IPS DF 6.9 (cell line): ENCODE data around the gene ACTMAP.
"Not testable (repeated sequence)": the region's sequence is repeated elsewhere in the genome, so short reads cannot be mapped to it uniquely, and the experiment has no call there.

Experiments used
- DNase-seq: peaks from one replicate; pipeline ENCODE4 v3.0.0-alpha.2; 2013; ENCODE audit warnings: low read depth, low spot score
- H3K27ac ChIP-seq: one replicate; pipeline ENCODE4 v1.5.1; 2013; ENCODE audit warnings: low read length, control low read depth
- H3K27me3 ChIP-seq: 2 replicates; pipeline ENCODE4 v1.6.1; 2013; ENCODE audit warnings: mild to moderate bottlenecking, low read length; ENCODE audit not compliant: control insufficient read depth, insufficient read depth
- H3K36me3 ChIP-seq: 2 replicates; pipeline ENCODE4 v1.6.1; 2013; ENCODE audit warnings: low read length; ENCODE audit not compliant: control insufficient read depth, insufficient read depth
- H3K4me1 ChIP-seq: 2 replicates; pipeline ENCODE4 v1.6.1; 2013; ENCODE audit warnings: low read length; ENCODE audit not compliant: control insufficient read depth, insufficient read depth
- H3K4me3 ChIP-seq: 2 replicates; pipeline ENCODE4 v1.5.1; 2013; ENCODE audit warnings: mild to moderate bottlenecking, low read length
- H3K9me3 ChIP-seq: 2 replicates; pipeline ENCODE4 v1.6.1; 2013; ENCODE audit warnings: low read length, inconsistent platforms; ENCODE audit not compliant: control insufficient read depth, insufficient read depth
- WGBS: extraction: QIAGEN DNeasy Blood & Tissue Kit; methylation state at CpG from one replicate; pipeline ENCODE4 v1.1.7; 2013; ENCODE audit warnings: mixed read lengths, missing lambda C conversion rate; ENCODE audit not compliant: insufficient read length, insufficient coverage; 5-methylcytosine and 5-hydroxymethylcytosine counted together

The ACTMAP gene

DNA sequence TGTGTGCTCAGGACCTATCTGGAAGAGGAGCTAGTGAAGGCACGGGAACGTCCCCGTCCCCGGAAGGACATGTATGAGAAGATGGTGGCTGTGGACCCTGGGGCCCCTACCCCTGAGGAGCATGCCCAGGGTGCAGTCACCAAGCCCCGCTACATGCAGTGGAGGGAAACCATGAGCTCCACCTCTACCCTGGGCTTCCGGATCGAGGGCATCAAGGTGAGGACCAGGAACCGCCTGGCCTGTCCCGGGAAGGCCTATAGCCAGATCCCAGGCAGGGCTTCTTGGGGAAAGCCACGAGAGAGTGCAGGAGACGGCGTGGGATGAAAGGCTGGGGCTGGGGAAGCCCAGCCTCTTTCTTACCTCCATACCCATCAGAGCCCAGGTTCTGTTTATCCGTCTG, 17.1 kb downstream of the ACTMAP start:
- WGBS = no CpG with 5 or more reads among the region's 13 CpGs
- no peak overlapping the region for H3K27ac ChIP-seq
- H3K9me3 ChIP-seq = no peaks in the 10 kb centered on the region
- H3K36me3 ChIP-seq = 0 out of 2 replicates have a peak, but pooled peaks cover 3% of the 10 kb centered on the region
- H3K4me3 ChIP-seq = no peak overlapping the region
- no peaks in the 10 kb centered on the region for H3K27me3 ChIP-seq
- no peak for DNase-seq
- H3K4me1 ChIP-seq = no peaks in the 10 kb centered on the region

DNA sequence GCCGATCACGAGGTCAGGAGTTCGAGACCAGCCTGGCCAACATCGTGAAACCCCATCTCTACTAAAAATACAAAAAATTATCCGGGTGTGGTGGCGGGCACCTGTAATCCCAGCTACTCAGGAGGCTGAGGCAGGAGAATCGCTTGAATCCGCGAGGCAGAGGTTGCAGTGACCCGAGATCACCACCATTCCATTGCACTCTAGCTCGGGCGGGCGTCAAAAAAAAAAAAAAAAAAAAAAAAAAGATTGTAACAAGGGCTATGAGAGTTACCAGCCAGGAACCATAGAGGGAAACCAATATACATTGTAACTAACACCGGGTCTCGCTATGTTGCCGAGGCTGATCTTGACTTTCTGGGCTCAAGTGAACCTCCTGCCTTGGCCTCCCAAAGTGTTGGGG, 18.0 kb downstream of the ACTMAP start:
- not testable (repeated sequence) for H3K36me3 ChIP-seq, H3K27me3 ChIP-seq, H3K9me3 ChIP-seq, DNase-seq, H3K4me3 ChIP-seq, H3K27ac ChIP-seq, H3K4me1 ChIP-seq
- no CpG with 5 or more reads among the region's 16 CpGs for WGBS

DNA sequence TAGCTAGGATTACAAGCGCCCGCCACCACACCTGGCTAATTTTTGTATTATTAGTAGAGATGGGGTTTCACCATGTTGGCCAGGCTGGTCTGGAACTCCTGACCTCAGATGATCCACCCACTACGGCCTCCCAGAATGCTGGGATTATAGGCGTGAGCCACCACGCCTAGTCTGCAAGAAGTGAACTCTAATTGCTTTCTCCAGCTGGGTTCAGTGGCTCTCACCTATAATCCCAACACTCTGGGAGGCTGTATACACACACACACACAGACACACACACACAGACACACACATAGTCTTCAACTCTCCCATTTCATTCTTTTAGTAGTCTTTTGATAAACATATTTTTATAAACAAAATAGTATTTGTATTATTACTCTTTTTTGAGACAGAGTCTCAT, 20.2 kb downstream of the ACTMAP start:
- H3K4me3 ChIP-seq, H3K9me3 ChIP-seq, H3K27ac ChIP-seq, H3K4me1 ChIP-seq, H3K36me3 ChIP-seq, H3K27me3 ChIP-seq, DNase-seq: not testable (repeated sequence)
- no CpG with 5 or more reads among the region's 5 CpGs for WGBS

DNA sequence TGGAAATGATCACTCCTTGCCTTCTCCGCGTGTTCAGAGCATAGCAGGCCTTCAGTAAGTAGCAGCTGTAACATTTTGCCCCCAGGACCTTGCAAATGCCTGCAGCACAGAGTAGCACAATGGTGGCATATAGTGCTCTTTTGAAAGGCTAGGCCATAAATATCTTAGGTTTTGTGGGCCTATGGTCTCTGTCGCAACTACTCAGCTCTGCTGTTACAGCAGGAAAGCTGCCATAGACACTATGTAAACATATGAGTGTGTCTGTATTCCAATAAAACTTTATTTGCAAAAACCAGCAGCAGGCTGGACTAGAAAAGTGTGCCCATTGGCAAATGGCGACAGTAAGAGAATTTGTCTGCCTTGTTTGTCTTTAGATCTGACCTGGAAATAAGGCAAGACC, 24.0 kb downstream of the ACTMAP start:
- DNase-seq = no peak
- Histone ChIP-seq H3K4me1 (no peaks in the 10 kb centered on the region), H3K27me3 (no peaks in the 10 kb centered on the region), H3K4me3 (no peak overlapping the region), H3K27ac (no peak overlapping the region), H3K9me3 (no peaks in the 10 kb centered on the region), H3K36me3 (no peaks in the 10 kb centered on the region)
- no CpG with 5 or more reads among the region's 4 CpGs for WGBS

DNA sequence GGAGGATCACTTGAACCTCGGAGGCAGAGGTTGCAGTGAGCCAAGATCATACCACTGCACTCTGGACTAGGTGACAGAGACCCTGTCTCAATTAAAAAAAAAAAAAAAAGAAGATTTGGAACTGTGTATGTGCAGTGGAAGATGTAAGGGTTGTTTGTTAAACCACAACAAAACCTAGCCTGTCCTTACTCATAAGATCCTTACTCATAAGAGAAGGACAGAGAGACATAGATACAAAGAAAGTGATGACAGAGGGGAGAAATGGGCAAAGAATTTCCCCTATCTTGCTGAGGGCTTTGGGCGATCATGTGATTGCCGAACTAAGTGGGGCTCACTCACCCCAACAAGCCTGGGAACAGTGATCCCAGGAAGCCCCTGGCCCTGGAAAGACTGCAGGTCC, 25.4 kb downstream of the ACTMAP start:
- Histone ChIP-seq H3K4me3 (no peak overlapping the region), H3K4me1 (no peaks in the 10 kb centered on the region), H3K27me3 (no peaks in the 10 kb centered on the region), H3K27ac (no peak overlapping the region), H3K36me3 (no peaks in the 10 kb centered on the region), H3K9me3 (no peaks in the 10 kb centered on the region)
- DNase-seq = no peak
- no CpG with 5 or more reads among the region's 3 CpGs for WGBS

DNA sequence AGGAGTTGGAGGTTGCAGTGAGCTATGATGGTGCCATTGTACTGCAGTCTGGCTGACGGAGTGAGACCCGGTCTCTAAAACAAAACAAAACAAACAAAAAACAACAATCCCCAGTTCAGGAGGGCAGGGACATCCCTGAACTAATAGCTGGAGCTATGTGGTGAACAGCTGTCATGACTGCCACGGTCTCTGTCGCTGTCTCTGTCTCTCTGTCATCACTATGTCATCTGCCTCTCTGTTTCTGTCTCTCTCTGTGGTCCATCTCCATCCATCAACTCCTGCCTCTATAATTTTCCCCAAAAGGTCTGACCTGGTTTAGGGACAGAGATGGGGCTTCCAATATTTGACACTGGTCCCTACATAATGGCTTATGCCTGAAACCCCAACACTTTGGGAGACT, 26.0 kb downstream of the ACTMAP start:
- Histone ChIP-seq H3K4me1 (0 out of 2 replicates have a peak, but pooled peaks cover 1% of the 10 kb centered on the region), H3K27me3 (no peaks in the 10 kb centered on the region), H3K27ac (no peak overlapping the region), H3K4me3 (no peak overlapping the region), H3K9me3 (no peaks in the 10 kb centered on the region), H3K36me3 (no peaks in the 10 kb centered on the region)
- no peak for DNase-seq
- WGBS = no CpG with 5 or more reads among the region's 4 CpGs

DNA sequence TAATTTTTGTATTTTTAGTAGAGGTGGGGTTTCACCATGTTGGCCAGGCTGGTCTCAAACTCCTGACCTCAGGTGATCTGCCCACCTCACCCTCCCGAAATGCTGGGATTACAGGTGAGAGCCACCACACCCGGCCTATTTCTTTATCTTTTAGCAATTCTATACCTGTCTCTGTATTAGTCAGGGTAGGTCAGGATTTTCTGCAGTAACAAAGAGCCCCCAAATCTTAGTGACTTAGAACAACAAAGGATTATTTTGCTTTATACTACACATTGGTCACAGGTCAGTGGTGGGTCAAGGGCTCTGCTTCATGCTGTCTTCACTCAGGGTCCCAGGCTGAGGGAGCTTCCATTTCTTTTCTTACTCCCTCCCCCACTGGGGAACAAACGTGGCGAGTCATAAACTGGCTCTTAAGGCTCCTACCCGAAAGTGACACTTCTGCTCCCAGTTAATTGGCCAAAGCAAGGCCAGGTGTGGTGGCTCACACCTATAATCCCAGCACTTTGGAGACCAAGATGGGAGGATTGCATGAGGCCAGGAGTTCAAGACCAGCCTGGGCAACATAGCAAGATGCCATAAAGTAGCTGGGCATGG, 26.5 kb downstream of the ACTMAP start:
- Histone ChIP-seq H3K36me3 (no peaks in the 10 kb centered on the region), H3K4me1 (0 out of 2 replicates have a peak, but pooled peaks cover 1% of the 10 kb centered on the region), H3K27ac (no peak overlapping the region), H3K4me3 (no peak overlapping the region), H3K9me3 (no peaks in the 10 kb centered on the region), H3K27me3 (no peaks in the 10 kb centered on the region)
- no CpG with 5 or more reads among the region's 5 CpGs for WGBS
- no peak for DNase-seq

DNA sequence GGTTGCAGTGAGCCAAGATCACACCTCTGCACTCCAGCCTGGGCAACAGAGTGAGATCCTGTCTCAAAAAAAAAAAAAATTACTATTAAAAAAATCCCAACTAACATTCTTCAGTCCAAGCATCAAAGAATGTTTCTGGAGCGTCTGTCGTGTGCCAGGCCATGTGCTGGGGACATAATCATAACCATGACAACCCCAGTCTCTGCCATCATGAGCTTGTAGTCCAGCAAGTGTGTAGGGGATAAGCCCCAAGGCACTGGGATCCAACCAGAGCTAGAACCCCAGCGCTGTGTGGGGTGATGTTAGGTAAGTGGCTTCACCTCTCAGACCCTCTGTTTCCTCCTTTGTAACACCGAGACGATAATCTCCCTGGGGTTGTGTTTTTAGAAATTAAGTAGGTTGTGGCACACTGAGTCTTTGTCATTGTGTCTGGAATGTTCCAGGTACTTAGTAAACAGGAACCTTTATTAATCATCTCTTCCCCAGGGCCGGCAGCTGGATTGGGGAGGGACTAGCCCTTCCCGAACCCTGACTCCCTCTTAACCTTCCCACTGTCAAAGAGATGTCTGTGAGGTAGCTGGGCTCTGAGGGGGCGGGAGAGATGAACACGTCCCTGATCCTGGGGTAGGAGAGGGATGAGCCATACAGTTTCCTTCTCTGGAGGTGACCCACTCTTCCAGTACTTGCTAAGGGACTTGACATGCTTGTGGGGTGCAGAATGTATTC, 28.2 kb downstream of the ACTMAP start:
- no peak overlapping the region for H3K4me3 ChIP-seq
- WGBS = no CpG with 5 or more reads among the region's 9 CpGs
- no peaks in the 10 kb centered on the region for H3K36me3 ChIP-seq
- H3K4me1 ChIP-seq = peaks cover 3% of the 10 kb centered on the region; the same call in 1 of the 2 replicates
- no peak for DNase-seq
- H3K27ac ChIP-seq = no peak overlapping the region
- H3K27me3 ChIP-seq = no peaks in the 10 kb centered on the region
- H3K9me3 ChIP-seq = no peaks in the 10 kb centered on the region

DNA sequence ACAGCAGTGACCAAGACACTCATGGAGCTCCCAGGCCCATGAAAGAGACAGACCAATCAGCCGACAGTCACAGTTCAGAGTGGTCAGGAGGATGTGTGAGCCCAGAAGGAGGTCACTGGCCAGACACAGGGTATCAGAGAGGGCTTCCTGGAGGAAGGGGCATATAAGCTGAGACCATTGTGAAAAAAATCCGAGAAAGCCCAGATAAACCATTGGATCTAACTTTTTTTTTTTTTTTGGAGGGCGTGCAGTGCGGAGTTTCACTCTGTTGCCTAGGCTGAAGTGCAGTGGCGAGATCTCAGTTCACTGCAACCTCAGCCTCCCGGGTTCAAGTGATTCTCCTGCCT, 29.2 kb downstream of the ACTMAP start:
- Histone ChIP-seq H3K27ac (no peak overlapping the region), H3K4me3 (no peak overlapping the region), H3K9me3 (no peaks in the 10 kb centered on the region), H3K4me1 (peaks cover 3% of the 10 kb centered on the region; the same call in 1 of the 2 replicates), H3K27me3 (no peaks in the 10 kb centered on the region), H3K36me3 (no peaks in the 10 kb centered on the region)
- no peak for DNase-seq
- no CpG with 5 or more reads among the region's 6 CpGs for WGBS

DNA sequence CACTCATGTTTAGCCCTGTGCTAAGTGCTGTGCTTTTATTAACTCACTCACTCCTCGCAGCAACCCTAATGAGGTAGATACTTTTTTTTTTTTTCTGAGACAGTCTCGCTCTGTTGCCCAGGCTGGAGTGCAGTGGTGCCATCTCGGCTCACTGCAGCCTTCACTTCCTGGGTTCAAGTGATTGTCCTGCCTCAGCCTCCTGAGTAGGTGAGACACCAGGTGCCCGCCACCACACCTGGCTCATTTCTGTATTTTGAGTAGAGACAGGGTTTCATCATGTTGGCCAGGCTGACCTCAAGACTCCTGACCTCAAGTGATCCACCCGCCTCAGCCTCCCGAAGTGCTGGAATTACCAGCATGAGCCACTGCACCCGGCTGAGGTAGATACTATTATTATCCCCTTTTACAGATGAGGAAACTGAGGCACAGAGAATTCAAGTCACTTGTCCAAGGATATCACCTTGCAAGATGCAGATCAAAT, 30.8 kb downstream of the ACTMAP start:
- DNase-seq = no peak
- Histone ChIP-seq H3K36me3 (no peaks in the 10 kb centered on the region), H3K27me3 (no peaks in the 10 kb centered on the region), H3K4me3 (no peak overlapping the region), H3K27ac (no peak overlapping the region), H3K4me1 (peaks cover 4% of the 10 kb centered on the region; the same call in 1 of the 2 replicates), H3K9me3 (no peaks in the 10 kb centered on the region)
- no CpG with 5 or more reads among the region's 7 CpGs for WGBS
